NOMO-1 treated with dmso at 0.1 percent for 144 hours (cell line): Measurements from ENCODE around the gene LAPTM5.
"Not testable (repeated sequence)": the region's sequence is repeated elsewhere in the genome, so short reads cannot be mapped to it uniquely, and the experiment has no call there.

Experiments
- DNase-seq: peaks from one replicate; lab custom pipeline; 2025; ENCODE audit not compliant: unreplicated experiment; lab: John Stamatoyannopoulos, UW

The LAPTM5 gene

DNA sequence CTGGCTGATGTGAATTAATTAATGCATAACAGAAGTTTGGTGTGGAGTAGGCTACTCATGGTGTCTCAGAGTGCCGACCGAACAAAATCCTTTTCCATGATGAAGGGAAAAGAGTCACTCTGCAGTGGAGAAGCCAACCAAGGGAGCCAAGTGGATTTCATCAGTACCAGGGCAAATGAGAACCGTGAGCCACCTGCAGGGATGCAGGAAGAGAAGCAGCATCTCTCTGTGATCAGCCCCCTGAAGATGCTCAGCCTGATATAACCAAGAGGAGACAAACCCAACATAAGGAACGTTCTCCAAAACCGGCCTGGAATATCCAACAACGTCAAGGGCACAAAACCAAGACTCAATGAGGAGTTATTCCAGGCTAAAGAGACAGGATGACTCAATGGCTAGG is 13.4 kb upstream of the LAPTM5 start:
- DNase-seq, result no peak

GRCh38 chr1:30770150-30770549 is 12.6 kb upstream of the LAPTM5 start:
- no peak for DNase-seq

DNA sequence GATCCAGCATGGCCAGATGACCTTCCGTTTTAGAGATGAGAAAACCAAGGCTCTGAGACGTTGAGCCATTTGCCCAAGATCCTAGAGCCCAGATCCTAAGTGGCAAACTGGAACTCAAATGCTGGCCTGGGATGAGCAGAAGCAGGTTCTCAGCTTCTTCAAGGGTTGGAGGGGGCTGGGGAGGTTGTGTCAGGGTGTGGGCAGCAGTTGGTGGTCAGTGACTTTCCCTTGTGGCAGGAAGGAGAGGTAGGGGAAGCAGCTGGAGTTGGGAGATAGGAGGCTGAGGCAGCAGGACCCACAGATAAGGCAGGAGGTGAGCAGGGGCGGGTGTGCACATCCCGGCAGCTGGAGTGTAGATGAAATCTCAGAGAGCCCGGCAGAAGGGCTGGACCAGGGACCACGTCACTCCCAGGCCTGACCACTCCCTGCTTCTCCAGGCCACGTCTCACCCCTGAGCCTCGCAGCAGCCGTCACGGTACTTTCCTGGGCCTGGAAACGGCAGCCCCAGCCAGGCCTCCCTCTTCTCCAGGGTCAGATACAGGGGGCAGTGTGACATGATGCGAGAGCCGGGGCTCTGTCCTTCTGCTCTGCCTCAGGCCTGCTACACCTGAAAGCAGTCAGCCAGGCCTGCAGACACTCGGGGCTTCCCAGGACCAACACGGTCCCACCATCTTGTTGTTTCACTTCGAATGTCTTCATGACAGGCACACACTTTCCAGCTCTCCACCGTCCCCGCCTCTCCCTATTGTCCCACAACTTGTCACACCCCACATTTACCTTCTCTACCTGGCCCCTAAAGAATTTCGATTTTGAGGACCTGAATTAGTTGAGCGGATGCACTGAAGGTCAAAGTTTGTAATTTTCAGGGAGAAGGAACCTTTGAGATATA is 11.5 kb upstream of the LAPTM5 start:
- DNase-seq, result no peak

- no peak for DNase-seq
Observed at GRCh38 chr1:30768159-30768829, 10.7 kb upstream of the LAPTM5 start.

GRCh38 chr1:30766948-30767347 is 9.4 kb upstream of the LAPTM5 start:
- DNase-seq, result not testable (repeated sequence)

GRCh38 chr1:30765556-30766434 is 8.2 kb upstream of the LAPTM5 start:
- no peak for DNase-seq

- no peak for DNase-seq
Observed at GRCh38 chr1:30764939-30765555, 7.5 kb upstream of the LAPTM5 start.

DNA sequence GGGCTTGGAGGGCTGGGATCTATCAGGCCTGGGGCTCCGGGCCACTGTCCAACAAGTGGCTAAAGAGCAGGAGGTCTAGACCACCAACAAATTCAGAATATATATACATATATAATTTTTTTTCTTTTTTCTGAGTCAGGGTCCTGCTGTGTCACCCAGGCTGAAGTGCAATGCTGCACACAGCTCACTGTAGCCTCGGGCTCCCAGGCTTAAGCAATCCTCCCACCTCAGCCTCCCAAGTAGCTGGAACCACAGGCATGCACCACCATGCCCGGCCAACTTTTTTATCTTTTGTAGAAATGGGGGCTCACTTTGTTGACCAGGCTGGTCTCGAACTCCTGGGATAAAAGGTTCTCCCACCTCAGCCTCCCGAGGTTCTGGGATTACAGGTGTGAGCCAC is 6.8 kb upstream of the LAPTM5 start:
- no peak for DNase-seq

DNA sequence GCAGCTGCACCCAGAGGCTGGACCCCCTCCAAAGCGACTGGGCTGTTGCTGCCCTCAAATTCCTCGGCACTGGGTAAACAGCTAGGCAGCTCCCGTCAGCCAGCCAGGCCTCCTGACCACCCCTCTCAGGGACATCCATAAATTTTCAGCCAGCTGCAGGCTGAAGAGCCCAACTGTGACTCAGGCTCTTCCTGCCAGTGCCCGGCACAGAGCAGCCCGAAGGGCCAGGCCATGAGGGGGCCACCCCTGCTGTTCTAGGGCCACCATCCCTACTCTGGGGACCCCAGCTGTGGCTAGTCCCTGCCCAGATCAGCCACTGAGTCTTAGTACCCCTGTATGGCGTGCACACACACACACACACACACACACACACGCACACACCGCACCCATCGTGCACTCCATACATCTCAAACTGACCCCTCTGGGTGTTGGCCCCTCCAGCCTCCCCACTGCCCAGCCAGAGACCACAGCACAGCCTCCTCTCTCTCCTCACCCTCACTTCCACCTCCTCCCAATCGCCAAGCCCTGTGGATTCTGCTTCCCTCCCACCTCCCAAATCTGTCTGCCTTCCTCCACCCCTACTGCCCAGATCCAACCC is 6.2 kb upstream of the LAPTM5 start:
- DNase-seq, result no peak

GRCh38 chr1:30762930-30763650 is 5.5 kb upstream of the LAPTM5 start:
- DNase-seq, result no peak

GRCh38 chr1:30762152-30762929 is 4.8 kb upstream of the LAPTM5 start:
- no peak for DNase-seq

DNA sequence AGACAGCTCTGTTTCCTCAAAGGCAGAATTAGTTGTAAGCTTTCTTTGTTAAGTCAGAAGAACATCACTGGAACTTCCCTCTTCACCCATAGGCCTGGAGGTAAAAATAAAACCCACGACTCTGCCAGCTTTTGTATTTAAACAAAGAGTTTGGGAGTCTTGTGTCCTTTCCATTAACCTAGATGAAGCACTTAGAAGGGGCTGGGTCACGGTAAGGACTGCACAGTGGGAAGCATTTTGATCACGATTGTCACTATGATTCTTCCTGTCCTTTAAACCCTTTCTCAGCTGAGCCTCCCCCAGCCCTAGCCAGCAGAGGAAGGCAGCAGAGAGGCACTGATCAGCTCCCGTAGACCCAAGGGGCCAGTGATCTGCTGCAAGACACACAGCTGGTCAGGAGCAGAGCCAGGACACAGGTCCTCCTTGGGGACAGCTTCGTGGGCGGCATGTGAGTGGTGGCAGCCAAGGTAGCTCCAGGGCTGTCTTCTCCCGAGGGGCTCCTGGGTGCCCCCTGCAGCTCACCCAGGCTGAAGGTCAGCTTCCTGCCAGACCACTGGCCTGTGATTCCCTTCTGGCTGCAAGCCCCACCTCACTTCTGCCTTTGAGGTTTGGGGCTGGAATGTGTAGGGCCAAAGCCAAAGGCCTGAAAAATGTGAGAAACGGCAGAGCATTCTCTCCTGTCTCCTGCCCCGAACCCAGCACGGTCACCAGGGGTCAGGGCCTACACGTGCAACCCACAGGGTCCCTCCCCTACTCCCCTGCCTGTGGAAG is 4.0 kb upstream of the LAPTM5 start:
- DNase-seq, result no peak

- DNase-seq, result no peak
Observed at GRCh38 chr1:30760596-30761324, 3.2 kb upstream of the LAPTM5 start.

GRCh38 chr1:30759718-30760281 is 2.2 kb upstream of the LAPTM5 start:
- DNase-seq, result no peak

- no peak for DNase-seq
Observed at GRCh38 chr1:30758785-30759380, 1.3 kb upstream of the LAPTM5 start.

- DNase-seq, result no peak
Observed at GRCh38 chr1:30758121-30758688, 631 bp upstream of the LAPTM5 start.
